Lower lobe of right lung (tissue), 2 donors: ENCODE results near the gene QRFP. TPM values are rescaled to one million over a fixed set of nuclear protein-coding genes. Genes with fewer than 3 reads are reported as not detected.

Source experiments
- ATAC-seq, 2 donors: fragments of 200-7000 bp; cut with Tn5 transposase; one replicate each; pipeline ENCODE4 v1.9.1; 2020 to 2022; ENCODE audit warnings: mild to moderate bottlenecking in 2 of 2, moderate library complexity in 2 of 2
- DNase-seq: peaks from one replicate; pipeline ENCODE4 v3.0.0-alpha.2; 2020
- H3K27ac ChIP-seq: fragments of 200-600 bp; one replicate; pipeline ENCODE4 v1.8.0; 2022
- H3K27me3 ChIP-seq: fragments of 200-600 bp; one replicate; pipeline ENCODE4 v1.8.0; 2022; ENCODE audit warnings: low read depth
- H3K36me3 ChIP-seq: fragments of 200-600 bp; one replicate; pipeline ENCODE4 v1.8.0; 2022; ENCODE audit warnings: mild to moderate bottlenecking
- H3K4me1 ChIP-seq: fragments of 200-600 bp; one replicate; pipeline ENCODE4 v1.8.0; 2022
- H3K4me3 ChIP-seq: fragments of 200-600 bp; one replicate; pipeline ENCODE4 v1.8.0; 2022; ENCODE audit warnings: mild to moderate bottlenecking
- H3K9me3 ChIP-seq: fragments of 200-600 bp; one replicate; pipeline ENCODE4 v1.8.0; 2022
- intact Hi-C: fragments of 100-400 bp; cut with DNase I; formaldehyde crosslinking; loops from one replicate; pipeline ENCODE4 v1.11.0; 2022
- total RNA-seq: library from RNA; stranded (reverse); fragmentation: NEBNext Ultra II Directional; extraction: Animal tissue kit (Norgen Biotek cat#: 25700); gene quantifications from one replicate; pipeline ENCODE4 v1.2.1, GENCODE V29; 2021
- TF ChIP-seq, protein P1 (sequence below): fragments of 200-600 bp; IDR thresholded peaks from one replicate; pipeline ENCODE4 v1.8.0; 2022; ENCODE audit warnings: antibody characterized with exemption, mild to moderate bottlenecking
- donor health status: DM: no; HTN: yes; CAD: no; lungs with severe emphysema.

The QRFP gene
- total RNA-seq, 1 donor from 2014 or later, result not detected

DNA sequence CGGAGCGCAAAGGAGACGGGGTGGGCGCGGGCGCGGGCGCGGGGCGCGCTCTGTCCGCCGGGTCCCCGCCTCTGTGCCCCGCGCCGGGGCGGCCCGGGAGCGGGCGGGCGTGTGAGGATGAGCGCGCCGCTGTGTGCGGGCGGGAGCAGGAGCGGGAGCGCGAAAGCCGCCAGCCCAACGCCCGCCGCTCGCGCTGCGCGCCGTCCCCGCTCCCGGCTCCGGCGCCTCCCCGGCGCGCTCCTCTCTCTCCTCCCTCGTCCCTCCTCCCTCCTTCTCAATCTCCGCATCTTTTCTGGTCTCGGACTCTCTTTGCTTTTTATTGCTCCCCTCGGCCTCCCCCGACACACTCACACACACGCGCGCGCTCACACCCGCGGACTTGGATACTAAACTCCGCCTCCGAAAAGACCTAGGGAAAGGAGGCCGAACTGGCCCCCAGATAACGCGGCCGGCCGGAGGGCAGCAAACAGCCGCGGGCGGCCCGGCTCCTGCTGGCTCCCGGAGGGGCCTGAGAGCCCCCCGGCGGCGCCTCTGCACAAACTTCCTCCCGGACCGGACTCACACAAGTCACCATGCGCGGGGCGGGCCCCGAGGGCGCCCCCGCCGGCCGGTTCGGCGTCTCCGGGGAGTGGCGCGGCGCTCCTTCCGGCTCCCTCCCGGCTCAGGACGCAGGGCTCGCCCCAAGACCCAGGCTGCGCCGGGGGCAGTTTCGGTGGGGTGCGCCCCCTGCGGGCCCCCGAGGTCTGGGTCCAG is 42.2 kb upstream of the QRFP start, which contains the start of gene FIBCD1:
Gene FIBCD1, minus strand, starts transcription at position 596 of the 753 bp plus-strand sequence. CDS start 640 bp downstream, outside the sequence.
- TF ChIP-seq, protein P1, sequence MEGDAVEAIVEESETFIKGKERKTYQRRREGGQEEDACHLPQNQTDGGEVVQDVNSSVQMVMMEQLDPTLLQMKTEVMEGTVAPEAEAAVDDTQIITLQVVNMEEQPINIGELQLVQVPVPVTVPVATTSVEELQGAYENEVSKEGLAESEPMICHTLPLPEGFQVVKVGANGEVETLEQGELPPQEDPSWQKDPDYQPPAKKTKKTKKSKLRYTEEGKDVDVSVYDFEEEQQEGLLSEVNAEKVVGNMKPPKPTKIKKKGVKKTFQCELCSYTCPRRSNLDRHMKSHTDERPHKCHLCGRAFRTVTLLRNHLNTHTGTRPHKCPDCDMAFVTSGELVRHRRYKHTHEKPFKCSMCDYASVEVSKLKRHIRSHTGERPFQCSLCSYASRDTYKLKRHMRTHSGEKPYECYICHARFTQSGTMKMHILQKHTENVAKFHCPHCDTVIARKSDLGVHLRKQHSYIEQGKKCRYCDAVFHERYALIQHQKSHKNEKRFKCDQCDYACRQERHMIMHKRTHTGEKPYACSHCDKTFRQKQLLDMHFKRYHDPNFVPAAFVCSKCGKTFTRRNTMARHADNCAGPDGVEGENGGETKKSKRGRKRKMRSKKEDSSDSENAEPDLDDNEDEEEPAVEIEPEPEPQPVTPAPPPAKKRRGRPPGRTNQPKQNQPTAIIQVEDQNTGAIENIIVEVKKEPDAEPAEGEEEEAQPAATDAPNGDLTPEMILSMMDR, result peak; percentile 21
- H3K9me3 ChIP-seq, result no peaks in the 10 kb centered on the region
- peaks cover 84% of the 10 kb centered on the region for H3K27me3 ChIP-seq
- H3K36me3 ChIP-seq, result no peaks in the 10 kb centered on the region
- peak within 1 kb of the TSS; percentile 53 for H3K4me3 ChIP-seq
- ATAC-seq, result no peak
- no peak for DNase-seq
- intact Hi-C loops, result no loop called here
- no peak within 1 kb of the TSS for H3K27ac ChIP-seq
- H3K4me1 ChIP-seq, result peaks cover 22% of the 10 kb centered on the region

DNA sequence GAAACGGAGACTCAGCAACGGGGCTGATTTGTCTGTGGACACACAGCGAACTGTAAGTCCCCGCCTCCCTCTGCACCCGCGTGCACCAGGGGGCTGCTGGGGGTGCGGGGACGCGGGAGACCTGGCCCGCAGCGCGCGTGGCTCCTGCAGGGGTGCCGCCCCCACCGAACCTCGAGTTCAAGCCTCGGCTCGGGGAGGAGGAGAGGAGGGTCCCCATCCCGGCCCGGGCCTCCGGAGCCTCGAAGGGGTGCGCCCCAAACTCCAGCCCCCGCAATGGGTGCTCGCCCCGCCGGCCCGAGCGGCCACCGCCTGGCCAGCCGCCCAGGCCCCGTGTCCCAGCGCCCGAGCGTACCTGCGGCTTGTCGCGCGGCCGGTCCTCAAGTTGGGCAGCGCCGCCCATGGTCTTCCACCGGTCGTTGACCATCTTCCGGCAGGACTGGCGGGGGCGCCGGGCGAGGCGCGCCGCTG is 41.6 kb upstream of the QRFP start:
- peaks cover 90% of the 10 kb centered on the region for H3K27me3 ChIP-seq
- DNase-seq, result no peak
- peak overlapping the region; percentile 25 for H3K4me3 ChIP-seq
- no peaks in the 10 kb centered on the region for H3K36me3 ChIP-seq
- TF ChIP-seq, protein P1, result no peak
- H3K4me1 ChIP-seq, result peaks cover 24% of the 10 kb centered on the region
- H3K9me3 ChIP-seq, result no peaks in the 10 kb centered on the region
- H3K27ac ChIP-seq, result no peak overlapping the region
- no peak for ATAC-seq
- intact Hi-C loops, result no loop called here

DNA sequence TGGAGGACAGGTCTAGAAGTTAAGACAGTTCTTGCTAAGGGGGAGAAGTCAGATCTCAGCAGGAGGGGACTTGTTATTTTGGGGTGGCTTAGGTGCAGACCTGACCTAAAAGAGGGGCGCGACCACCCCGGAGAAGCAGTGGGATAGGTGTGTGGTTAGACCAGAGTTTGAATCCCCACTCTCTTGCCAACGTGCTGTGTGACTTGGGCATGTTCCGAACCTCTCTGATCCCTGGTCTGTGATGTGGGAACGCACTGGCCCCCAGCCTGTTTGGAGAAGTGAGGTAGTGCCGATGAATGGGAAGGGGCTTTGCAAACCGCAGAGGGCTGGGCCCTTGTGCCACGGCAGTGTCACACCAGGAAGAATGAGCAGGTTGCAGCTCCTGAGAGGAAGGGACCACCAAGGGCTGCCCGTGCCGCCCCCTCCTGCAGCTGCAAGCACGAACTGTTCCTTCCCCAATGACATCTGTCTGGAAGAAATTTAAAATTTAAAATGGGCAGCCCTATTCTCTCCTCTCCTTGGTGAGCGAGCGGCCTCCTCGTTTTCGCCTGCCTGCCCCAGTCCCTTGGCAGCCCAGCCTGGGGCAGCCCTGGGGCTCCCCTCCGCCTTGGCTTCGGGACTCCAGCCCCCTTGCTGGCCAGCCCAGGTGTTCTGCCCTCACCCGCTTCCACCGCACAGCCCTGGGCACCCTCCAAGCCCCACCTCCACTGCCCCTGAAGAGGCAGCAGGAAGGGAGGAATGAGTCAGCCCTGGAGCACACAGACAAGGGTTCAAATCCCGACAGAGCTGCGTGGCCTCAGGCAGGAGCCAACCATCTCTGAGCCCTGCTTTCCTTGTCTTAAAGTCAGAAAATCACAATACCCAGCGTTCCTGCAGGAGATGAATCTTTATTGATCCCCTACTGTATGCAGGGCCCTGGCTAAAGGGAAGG is 40.8 kb upstream of the QRFP start:
- TF ChIP-seq, protein P1, result no peak
- ATAC-seq, result no peak
- no peak for DNase-seq
- Histone ChIP-seq H3K9me3 (no peaks in the 10 kb centered on the region), H3K27me3 (peaks cover 96% of the 10 kb centered on the region), H3K4me1 (peaks cover 30% of the 10 kb centered on the region), H3K36me3 (no peaks in the 10 kb centered on the region), H3K27ac (no peak overlapping the region), H3K4me3 (no peak overlapping the region)
- intact Hi-C loops, result no loop called here

DNA sequence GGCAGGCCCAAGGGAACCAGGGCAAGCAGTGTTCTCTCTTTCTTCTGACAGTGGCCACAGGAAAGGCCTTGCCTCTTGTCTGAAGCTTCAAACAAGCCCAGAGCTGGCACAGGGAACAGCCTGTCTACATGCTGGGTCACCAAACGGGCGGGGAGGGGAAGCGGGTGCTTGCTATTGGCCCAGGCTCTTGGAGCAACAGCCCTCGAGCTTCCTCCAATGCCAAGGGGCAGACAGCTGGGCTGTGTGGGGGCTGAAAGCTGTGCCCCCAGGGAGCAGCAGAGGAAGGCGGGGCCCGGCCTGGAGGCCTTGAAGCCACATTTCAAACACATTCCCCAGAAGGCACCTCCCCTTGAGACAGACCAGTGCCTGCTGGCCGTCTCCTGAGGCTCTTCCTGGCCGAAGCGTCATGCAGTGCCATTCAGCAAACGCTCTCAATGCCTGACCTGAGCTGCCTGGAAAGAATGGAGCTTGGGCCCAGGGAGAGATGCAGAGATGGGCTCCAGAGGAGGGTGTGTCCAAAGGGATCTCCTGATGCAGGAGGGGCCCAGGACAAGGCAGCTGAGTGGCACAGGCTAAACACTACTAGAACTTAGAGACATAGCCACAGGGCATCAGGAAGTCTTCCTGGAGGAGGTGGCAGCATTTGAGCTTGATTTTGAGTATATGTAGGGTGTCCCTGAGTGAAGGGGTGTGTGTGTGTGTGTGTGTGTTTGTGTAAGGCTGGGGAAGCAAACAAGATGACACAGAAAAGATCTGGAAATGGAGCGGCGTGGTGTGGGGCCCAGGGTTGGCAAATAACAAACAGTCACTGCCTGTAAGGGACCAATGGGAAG is 39.9 kb upstream of the QRFP start:
- Histone ChIP-seq H3K36me3 (no peaks in the 10 kb centered on the region), H3K4me3 (no peak overlapping the region), H3K9me3 (no peaks in the 10 kb centered on the region), H3K4me1 (peaks cover 30% of the 10 kb centered on the region), H3K27me3 (peaks cover 91% of the 10 kb centered on the region), H3K27ac (no peak overlapping the region)
- ATAC-seq, result peak in 1 of 2 donors; percentile 6
- DNase-seq, result no peak
- TF ChIP-seq, protein P1, result no peak
- intact Hi-C loops, result no loop called here
